SK-N-SH (cell line): ENCODE data around the gene MCTP1.

Experiments used
- RAD21 ChIP-seq: IDR thresholded peaks from 2 replicates; pipeline ENCODE4 v1.6.1; 2012; ENCODE audit warnings: mild to moderate bottlenecking, low read length
- TF ChIP-seq, protein P1 (sequence below): fragments of 200-600 bp; sonication (generic); IDR thresholded peaks from 2 replicates; pipeline ENCODE4 v1.6.1; 2017; ENCODE audit warnings: antibody characterized with exemption, mild to moderate bottlenecking, moderate library complexity
- TF ChIP-seq, protein P2 (sequence below): IDR thresholded peaks from 2 replicates; pipeline ENCODE4 v1.6.1; 2012; ENCODE audit warnings: mild to moderate bottlenecking, low read depth, low read length, moderate library complexity

DNA sequence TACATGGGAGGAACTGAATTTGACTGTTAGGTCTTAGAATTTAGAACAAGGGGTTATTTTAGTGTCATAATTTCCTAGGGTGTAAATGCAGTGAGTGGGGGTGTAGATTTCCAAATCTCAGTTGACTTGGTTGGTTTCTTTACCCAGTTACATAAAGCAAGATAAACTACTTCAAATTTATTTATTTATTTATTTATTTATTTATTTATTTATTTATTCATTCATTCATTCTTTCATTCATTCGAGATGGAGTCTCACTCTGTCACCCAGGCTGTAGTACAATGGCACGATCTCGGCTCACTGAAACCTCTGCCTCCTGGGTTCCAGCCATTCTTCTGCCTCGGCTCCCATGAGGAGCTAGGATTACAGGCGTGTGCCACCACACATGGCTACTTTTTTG lies 466.0 kb downstream of the MCTP1 start:
- TF ChIP-seq, protein P1, sequence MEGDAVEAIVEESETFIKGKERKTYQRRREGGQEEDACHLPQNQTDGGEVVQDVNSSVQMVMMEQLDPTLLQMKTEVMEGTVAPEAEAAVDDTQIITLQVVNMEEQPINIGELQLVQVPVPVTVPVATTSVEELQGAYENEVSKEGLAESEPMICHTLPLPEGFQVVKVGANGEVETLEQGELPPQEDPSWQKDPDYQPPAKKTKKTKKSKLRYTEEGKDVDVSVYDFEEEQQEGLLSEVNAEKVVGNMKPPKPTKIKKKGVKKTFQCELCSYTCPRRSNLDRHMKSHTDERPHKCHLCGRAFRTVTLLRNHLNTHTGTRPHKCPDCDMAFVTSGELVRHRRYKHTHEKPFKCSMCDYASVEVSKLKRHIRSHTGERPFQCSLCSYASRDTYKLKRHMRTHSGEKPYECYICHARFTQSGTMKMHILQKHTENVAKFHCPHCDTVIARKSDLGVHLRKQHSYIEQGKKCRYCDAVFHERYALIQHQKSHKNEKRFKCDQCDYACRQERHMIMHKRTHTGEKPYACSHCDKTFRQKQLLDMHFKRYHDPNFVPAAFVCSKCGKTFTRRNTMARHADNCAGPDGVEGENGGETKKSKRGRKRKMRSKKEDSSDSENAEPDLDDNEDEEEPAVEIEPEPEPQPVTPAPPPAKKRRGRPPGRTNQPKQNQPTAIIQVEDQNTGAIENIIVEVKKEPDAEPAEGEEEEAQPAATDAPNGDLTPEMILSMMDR: no peak
- TF ChIP-seq RAD21: no peak
- TF ChIP-seq, protein P2, sequence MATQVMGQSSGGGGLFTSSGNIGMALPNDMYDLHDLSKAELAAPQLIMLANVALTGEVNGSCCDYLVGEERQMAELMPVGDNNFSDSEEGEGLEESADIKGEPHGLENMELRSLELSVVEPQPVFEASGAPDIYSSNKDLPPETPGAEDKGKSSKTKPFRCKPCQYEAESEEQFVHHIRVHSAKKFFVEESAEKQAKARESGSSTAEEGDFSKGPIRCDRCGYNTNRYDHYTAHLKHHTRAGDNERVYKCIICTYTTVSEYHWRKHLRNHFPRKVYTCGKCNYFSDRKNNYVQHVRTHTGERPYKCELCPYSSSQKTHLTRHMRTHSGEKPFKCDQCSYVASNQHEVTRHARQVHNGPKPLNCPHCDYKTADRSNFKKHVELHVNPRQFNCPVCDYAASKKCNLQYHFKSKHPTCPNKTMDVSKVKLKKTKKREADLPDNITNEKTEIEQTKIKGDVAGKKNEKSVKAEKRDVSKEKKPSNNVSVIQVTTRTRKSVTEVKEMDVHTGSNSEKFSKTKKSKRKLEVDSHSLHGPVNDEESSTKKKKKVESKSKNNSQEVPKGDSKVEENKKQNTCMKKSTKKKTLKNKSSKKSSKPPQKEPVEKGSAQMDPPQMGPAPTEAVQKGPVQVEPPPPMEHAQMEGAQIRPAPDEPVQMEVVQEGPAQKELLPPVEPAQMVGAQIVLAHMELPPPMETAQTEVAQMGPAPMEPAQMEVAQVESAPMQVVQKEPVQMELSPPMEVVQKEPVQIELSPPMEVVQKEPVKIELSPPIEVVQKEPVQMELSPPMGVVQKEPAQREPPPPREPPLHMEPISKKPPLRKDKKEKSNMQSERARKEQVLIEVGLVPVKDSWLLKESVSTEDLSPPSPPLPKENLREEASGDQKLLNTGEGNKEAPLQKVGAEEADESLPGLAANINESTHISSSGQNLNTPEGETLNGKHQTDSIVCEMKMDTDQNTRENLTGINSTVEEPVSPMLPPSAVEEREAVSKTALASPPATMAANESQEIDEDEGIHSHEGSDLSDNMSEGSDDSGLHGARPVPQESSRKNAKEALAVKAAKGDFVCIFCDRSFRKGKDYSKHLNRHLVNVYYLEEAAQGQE: no peak
